SK-N-SH (cell line): ENCODE measurements around the gene LGALS12.

Experiments
- CTCF ChIP-seq: fragments of 200-600 bp; sonication (generic); IDR thresholded peaks from 2 replicates; pipeline ENCODE4 v1.6.1; 2017; ENCODE audit warnings: antibody characterized with exemption, mild to moderate bottlenecking, moderate library complexity
- EZH2phosphoT487 ChIP-seq: fragments of 200-600 bp; sonication (generic); IDR thresholded peaks from 2 replicates; pipeline ENCODE4 v1.6.1; 2017; ENCODE audit warnings: low read depth, mixed run types, mild to moderate bottlenecking, antibody characterized with exemption, moderate library complexity, borderline replicate concordance
- FOXM1 ChIP-seq: IDR thresholded peaks from 2 replicates; pipeline ENCODE4 v1.4.0; 2012; ENCODE audit warnings: low read depth, mild to moderate bottlenecking
- IRF3 ChIP-seq: fragments of 150-350 bp; IDR thresholded peaks from 2 replicates; pipeline ENCODE4 v1.6.1; 2016; ENCODE audit warnings: mild to moderate bottlenecking, low read depth, low read length
- MAX ChIP-seq: IDR thresholded peaks from 2 replicates; pipeline ENCODE4 v1.4.0; 2012; ENCODE audit warnings: low read depth
- PBX3 ChIP-seq: IDR thresholded peaks from 2 replicates; pipeline ENCODE4; 2012
- POLR2AphosphoS5 ChIP-seq: IDR thresholded peaks from 2 replicates; pipeline ENCODE4 v1.6.1; 2012; ENCODE audit warnings: low read depth, low read length
- RCOR1 ChIP-seq: fragments of 150-350 bp; IDR thresholded peaks from 2 replicates; pipeline ENCODE4 v1.6.1; 2017; ENCODE audit warnings: antibody characterized with exemption, low read length
- SIN3A ChIP-seq: IDR thresholded peaks from 2 replicates; pipeline ENCODE4 v1.6.1; 2012; ENCODE audit warnings: low read depth, mild to moderate bottlenecking, low read length, moderate library complexity, borderline replicate concordance
- TCF12 ChIP-seq: IDR thresholded peaks from 2 replicates; pipeline ENCODE4 v1.4.0; 2012
- TEAD4 ChIP-seq: IDR thresholded peaks from 2 replicates; pipeline ENCODE4 v1.4.0; 2012; ENCODE audit warnings: mild to moderate bottlenecking, borderline replicate concordance; ENCODE audit not compliant: insufficient read depth
- USF2 ChIP-seq: fragments of 150-350 bp; IDR thresholded peaks from 2 replicates; pipeline ENCODE4 v1.6.1; 2017; ENCODE audit warnings: antibody characterized with exemption, low read length, low read depth, borderline replicate concordance
- YY1 ChIP-seq: IDR thresholded peaks from 2 replicates; pipeline ENCODE4 v1.4.0; 2012; ENCODE audit warnings: low read depth, mild to moderate bottlenecking

GRCh38 chr11:63551091-63551888 lies 45.4 kb downstream of the LGALS12 start:
- no peak for TF ChIP-seq CTCF
- TF ChIP-seq FOXM1, result no peak
- TF ChIP-seq POLR2AphosphoS5, result no peak
- no peak for TF ChIP-seq MAX
- TF ChIP-seq PBX3, result no peak
- TF ChIP-seq RCOR1, result no peak
- TF ChIP-seq IRF3, result no peak
- no peak for TF ChIP-seq TEAD4
- no peak for TF ChIP-seq SIN3A
- TF ChIP-seq YY1, result no peak
- TF ChIP-seq TCF12, result no peak
- TF ChIP-seq USF2, result no peak
- TF ChIP-seq EZH2phosphoT487, result no peak
